NCI-H2227 (cell line): ENCODE data around the gene TBCK.

Experiments
- DNase-seq: peaks from one replicate; lab custom pipeline; 2025; ENCODE audit not compliant: unreplicated experiment; lab: John Stamatoyannopoulos, UW

Gene TBCK

GRCh38 chr4:106287353-106287969 lies 28.5 kb downstream of the TBCK start:
- DNase-seq = no peak

- no peak for DNase-seq
Measured at GRCh38 chr4:106286611-106287010, 29.4 kb downstream of the TBCK start.

- no peak for DNase-seq
Measured at GRCh38 chr4:106284227-106284626, 31.8 kb downstream of the TBCK start.

- no peak for DNase-seq
Measured at GRCh38 chr4:106277140-106277675, 38.8 kb downstream of the TBCK start.

GRCh38 chr4:106273831-106274230 lies 42.2 kb downstream of the TBCK start:
- no peak for DNase-seq

GRCh38 chr4:106270736-106271135 lies 45.3 kb downstream of the TBCK start:
- DNase-seq = no peak

- no peak for DNase-seq
Measured at GRCh38 chr4:106269711-106270110, 46.3 kb downstream of the TBCK start.

GRCh38 chr4:106268786-106269185 lies 47.2 kb downstream of the TBCK start:
- DNase-seq = no peak

GRCh38 chr4:106266201-106266600 lies 49.8 kb downstream of the TBCK start:
- peak; percentile 1 for DNase-seq

GRCh38 chr4:106264331-106264728 lies 51.7 kb downstream of the TBCK start:
- no peak for DNase-seq

- DNase-seq = no peak
Measured at GRCh38 chr4:106263594-106264330, 52.2 kb downstream of the TBCK start.

- no peak for DNase-seq
Measured at GRCh38 chr4:106261980-106262379, 54.0 kb downstream of the TBCK start.

GRCh38 chr4:106258145-106259045 lies 57.6 kb downstream of the TBCK start:
- no peak for DNase-seq

- no peak for DNase-seq
Measured at GRCh38 chr4:106256190-106256589, 59.8 kb downstream of the TBCK start.

GRCh38 chr4:106255195-106255594 lies 60.8 kb downstream of the TBCK start:
- no peak for DNase-seq

- DNase-seq = no peak
Measured at GRCh38 chr4:106253364-106254129, 62.5 kb downstream of the TBCK start.

- no peak for DNase-seq
Measured at GRCh38 chr4:106247600-106247999, 68.4 kb downstream of the TBCK start.

GRCh38 chr4:106246441-106246840 lies 69.6 kb downstream of the TBCK start:
- DNase-seq = no peak

- DNase-seq = no peak
Measured at GRCh38 chr4:106245176-106245575, 70.8 kb downstream of the TBCK start.

- DNase-seq = no peak
Measured at GRCh38 chr4:106240699-106241098, 75.3 kb downstream of the TBCK start.
